ENCODE measurements around the gene BICC1. TPM values are rescaled to one million over a fixed set of nuclear protein-coding genes. Genes with fewer than 3 reads are reported as not detected.

The BICC1 gene
- total RNA-seq, 1 donor from 2014 or later = 58.0 TPM

DNA sequence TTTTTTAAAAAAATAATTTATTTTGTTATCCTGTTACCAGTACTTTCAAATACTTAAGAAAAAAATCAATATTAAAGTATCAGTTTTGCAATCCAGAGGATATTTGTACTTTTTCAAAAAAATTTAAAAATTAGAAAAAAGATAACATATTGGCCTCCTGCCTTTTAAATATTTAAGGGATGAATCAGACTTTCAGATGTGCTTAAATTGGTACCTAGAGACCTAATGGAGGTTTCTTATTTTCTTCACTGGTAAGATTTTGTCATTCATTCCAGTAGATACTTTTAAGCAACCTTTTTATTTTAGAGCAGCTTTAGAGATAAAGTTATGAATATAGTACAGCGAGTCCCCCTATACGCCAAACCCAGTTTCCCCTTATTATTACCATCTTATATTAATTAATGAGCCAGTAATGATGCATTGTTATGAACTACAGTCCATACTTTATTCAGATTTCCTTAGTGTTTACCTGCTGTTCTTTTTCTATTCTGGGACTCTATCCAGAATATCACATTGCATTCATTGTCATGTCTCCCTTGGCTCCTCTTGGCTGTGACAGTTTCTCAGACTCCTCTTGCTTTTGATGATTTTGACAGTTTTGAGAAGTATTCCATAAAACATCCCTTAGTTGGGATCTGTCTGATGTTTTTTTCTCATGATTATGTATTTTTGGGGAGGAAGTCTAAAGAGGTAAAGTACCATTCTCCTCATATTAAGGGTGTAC is 34.2 kb downstream of the BICC1 start:
- TF ChIP-seq CTCF (IDR thresholded peaks at IDR 0.05; ENCODE audit: insufficient read depth, low read length, poor library complexity, severe bottlenecking) = no peak
- no peak for DNase-seq (ENCODE audit: low read depth)
- Histone ChIP-seq H3K27me3 (ENCODE audit: control insufficient read depth, insufficient read depth, low read length) (no peaks in the 10 kb centered on the region), H3K36me3 (ENCODE audit: control insufficient read depth, insufficient read depth, low read length) (no peaks in the 10 kb centered on the region), H3K4me3 (ENCODE audit: low read depth, low read length) (no peak overlapping the region)

- no peak for DNase-seq (ENCODE audit: low read depth)
- no peak for TF ChIP-seq CTCF (IDR thresholded peaks at IDR 0.05; ENCODE audit: insufficient read depth, low read length, poor library complexity, severe bottlenecking)
- no peaks in the 10 kb centered on the region for H3K36me3 ChIP-seq (ENCODE audit: control insufficient read depth, insufficient read depth, low read length)
- H3K4me3 ChIP-seq (ENCODE audit: low read depth, low read length) = no peak overlapping the region
- H3K27me3 ChIP-seq (ENCODE audit: control insufficient read depth, insufficient read depth, low read length) = no peaks in the 10 kb centered on the region
Observed at GRCh38 chr10:58547963-58548362, 35.3 kb downstream of the BICC1 start.

DNA sequence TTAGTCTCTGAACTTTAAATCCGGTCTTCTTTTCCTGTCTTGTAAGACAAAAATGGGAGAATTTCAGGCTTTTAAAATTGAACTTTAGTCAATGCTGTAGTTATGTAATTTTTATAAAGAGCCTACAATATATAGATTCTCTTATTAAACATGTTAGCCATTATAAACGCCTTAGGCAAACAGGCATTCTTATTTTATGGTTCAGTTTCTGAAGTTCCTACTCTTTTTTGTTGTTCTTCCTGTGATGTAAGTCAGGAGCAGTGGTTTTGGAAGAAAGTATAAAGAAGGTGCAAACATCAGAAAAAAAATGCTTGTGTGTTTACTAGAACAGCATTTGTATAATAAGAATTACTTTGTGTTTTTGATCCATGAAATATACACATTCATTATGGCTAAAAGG is 41.6 kb downstream of the BICC1 start:
- TF ChIP-seq CTCF (IDR thresholded peaks at IDR 0.05; ENCODE audit: insufficient read depth, low read length, poor library complexity, severe bottlenecking) = no peak
- H3K4me3 ChIP-seq (ENCODE audit: low read depth, low read length) = no peak overlapping the region
- no peak for DNase-seq (ENCODE audit: low read depth)
- H3K27me3 ChIP-seq (ENCODE audit: control insufficient read depth, insufficient read depth, low read length) = no peaks in the 10 kb centered on the region
- H3K36me3 ChIP-seq (ENCODE audit: control insufficient read depth, insufficient read depth, low read length) = peaks cover 1% of the 10 kb centered on the region

- no peak for TF ChIP-seq CTCF (IDR thresholded peaks at IDR 0.05; ENCODE audit: insufficient read depth, low read length, poor library complexity, severe bottlenecking)
- no peak overlapping the region for H3K4me3 ChIP-seq (ENCODE audit: low read depth, low read length)
- DNase-seq (ENCODE audit: low read depth) = peak; percentile 93
- peaks cover 1% of the 10 kb centered on the region for H3K36me3 ChIP-seq (ENCODE audit: control insufficient read depth, insufficient read depth, low read length)
- no peaks in the 10 kb centered on the region for H3K27me3 ChIP-seq (ENCODE audit: control insufficient read depth, insufficient read depth, low read length)
Observed at GRCh38 chr10:58555170-58555929, 42.7 kb downstream of the BICC1 start.

DNA sequence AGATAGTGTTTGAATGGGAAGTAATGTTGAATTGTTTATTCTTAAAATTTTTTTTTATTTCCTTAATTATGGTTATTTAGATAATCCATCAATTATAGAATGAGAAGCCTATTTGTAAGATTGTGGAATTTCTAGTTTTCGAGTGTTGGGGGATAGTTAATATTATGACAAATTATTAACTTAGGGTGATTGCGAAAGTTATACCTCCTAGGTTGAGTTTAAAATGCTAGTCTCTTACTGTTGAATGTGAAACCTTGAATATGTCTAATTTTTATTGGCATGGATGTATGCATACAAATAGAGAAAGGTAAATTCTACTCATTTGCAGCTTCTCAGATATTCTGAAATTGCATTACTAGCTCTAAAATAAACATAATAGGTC is 43.2 kb downstream of the BICC1 start:
- DNase-seq (ENCODE audit: low read depth) = no peak
- TF ChIP-seq CTCF (IDR thresholded peaks at IDR 0.05; ENCODE audit: insufficient read depth, low read length, poor library complexity, severe bottlenecking) = no peak
- Histone ChIP-seq H3K27me3 (ENCODE audit: control insufficient read depth, insufficient read depth, low read length) (no peaks in the 10 kb centered on the region), H3K4me3 (ENCODE audit: low read depth, low read length) (no peak overlapping the region), H3K36me3 (ENCODE audit: control insufficient read depth, insufficient read depth, low read length) (peaks cover 1% of the 10 kb centered on the region)

Data from kidney epithelial cell (primary cell).